HG02642 (cell line): ENCODE results near the gene USE1.
A peak's percentile ranks its signal among the peaks of the same experiment; 100 is the strongest.

Experiments used
- ATAC-seq: cut with Tn5 transposase; IDR thresholded peaks from one replicate; pipeline ENCODE4 v1.9.1; 2021; ENCODE audit warnings: mild to moderate bottlenecking; ENCODE audit not compliant: unreplicated experiment, poor library complexity

Gene USE1

GRCh38 chr19:17202713-17203112 is 12.4 kb upstream of the USE1 start:
- ATAC-seq = no peak

- no peak for ATAC-seq
These were observed 9.7 kb upstream of the USE1 start for GRCh38 chr19:17205237-17206140.

- ATAC-seq = no peak
These were observed 8.2 kb upstream of the USE1 start for GRCh38 chr19:17206736-17207581.

GRCh38 chr19:17209126-17210036 is 5.8 kb upstream of the USE1 start:
- ATAC-seq = no peak

GRCh38 chr19:17210296-17210695 is 4.9 kb upstream of the USE1 start:
- no peak for ATAC-seq

GRCh38 chr19:17211547-17212446 is 3.4 kb upstream of the USE1 start:
- no peak for ATAC-seq

- ATAC-seq = no peak
These were observed 1.8 kb upstream of the USE1 start for GRCh38 chr19:17213334-17213733.

GRCh38 chr19:17214508-17215126 is 540 bp upstream of the USE1 start:
- no peak for ATAC-seq

GRCh38 chr19:17216058-17216670 is 1.0 kb downstream of the USE1 start:
- no peak for ATAC-seq

- no peak for ATAC-seq
These were observed 4.1 kb downstream of the USE1 start for GRCh38 chr19:17219286-17219685.

- no peak for ATAC-seq
These were observed 5.1 kb downstream of the USE1 start for GRCh38 chr19:17220207-17220758.

- ATAC-seq = no peak
These were observed 9.9 kb downstream of the USE1 start for GRCh38 chr19:17225053-17225452.

GRCh38 chr19:17226002-17226933 is 11.1 kb downstream of the USE1 start, which contains the start of gene OCEL1:
OCEL1 (plus strand) TSS chr19:17226226; CDS start chr19:17226248, 22 bp downstream.
- peak; percentile 92 for ATAC-seq

- no peak for ATAC-seq
These were observed 12.7 kb downstream of the USE1 start for GRCh38 chr19:17227798-17228367.

- ATAC-seq = no peak
These were observed 14.7 kb downstream of the USE1 start for GRCh38 chr19:17229890-17230289.

GRCh38 chr19:17232258-17232657 is 17.1 kb downstream of the USE1 start:
- ATAC-seq = no peak

GRCh38 chr19:17234911-17235299 is 19.7 kb downstream of the USE1 start:
- ATAC-seq = peak; percentile 41
